Fibroblast of the aortic adventitia (primary cell): ENCODE results near the gene ARRB1. TPM values are rescaled to one million over a fixed set of nuclear protein-coding genes. Genes with fewer than 3 reads are reported as not detected.

Experiments used
- DNase-seq: peaks from one replicate; pipeline ENCODE4 v3.0.0-alpha.2; 2010; ENCODE audit warnings: low read depth
- H3K4me3 ChIP-seq: 2 replicates; pipeline ENCODE4 v1.5.1; 2011; ENCODE audit warnings: low read depth, mild to moderate bottlenecking, control low read depth, low read length, moderate library complexity
- CTCF ChIP-seq: IDR thresholded peaks from 2 replicates; pipeline ENCODE4 v1.5.1; 2011; ENCODE audit warnings: mild to moderate bottlenecking, low read length, control low read depth, inconsistent platforms; ENCODE audit not compliant: insufficient read depth
- total RNA-seq: library from RNA; depleted of rRNA; stranded (reverse); fragments of >200 nt; gene quantifications from 2 replicates; pipeline ENCODE4 v1.2.3, GENCODE V29; 2012; ENCODE audit warnings: low replicate concordance

ARRB1 gene
- total RNA-seq, 1 donor, result 36.3 TPM

- no peak for TF ChIP-seq CTCF
- no peak for DNase-seq
- H3K4me3 ChIP-seq, result peak overlapping the region; percentile 66
These were observed 109.4 kb downstream of the ARRB1 start for GRCh38 chr11:75241906-75242644.

- DNase-seq, result peak; percentile 76
- peak; percentile 63 for TF ChIP-seq CTCF
- peak overlapping the region; percentile 66 for H3K4me3 ChIP-seq
These were observed 110.2 kb downstream of the ARRB1 start for GRCh38 chr11:75241036-75241905.

DNA sequence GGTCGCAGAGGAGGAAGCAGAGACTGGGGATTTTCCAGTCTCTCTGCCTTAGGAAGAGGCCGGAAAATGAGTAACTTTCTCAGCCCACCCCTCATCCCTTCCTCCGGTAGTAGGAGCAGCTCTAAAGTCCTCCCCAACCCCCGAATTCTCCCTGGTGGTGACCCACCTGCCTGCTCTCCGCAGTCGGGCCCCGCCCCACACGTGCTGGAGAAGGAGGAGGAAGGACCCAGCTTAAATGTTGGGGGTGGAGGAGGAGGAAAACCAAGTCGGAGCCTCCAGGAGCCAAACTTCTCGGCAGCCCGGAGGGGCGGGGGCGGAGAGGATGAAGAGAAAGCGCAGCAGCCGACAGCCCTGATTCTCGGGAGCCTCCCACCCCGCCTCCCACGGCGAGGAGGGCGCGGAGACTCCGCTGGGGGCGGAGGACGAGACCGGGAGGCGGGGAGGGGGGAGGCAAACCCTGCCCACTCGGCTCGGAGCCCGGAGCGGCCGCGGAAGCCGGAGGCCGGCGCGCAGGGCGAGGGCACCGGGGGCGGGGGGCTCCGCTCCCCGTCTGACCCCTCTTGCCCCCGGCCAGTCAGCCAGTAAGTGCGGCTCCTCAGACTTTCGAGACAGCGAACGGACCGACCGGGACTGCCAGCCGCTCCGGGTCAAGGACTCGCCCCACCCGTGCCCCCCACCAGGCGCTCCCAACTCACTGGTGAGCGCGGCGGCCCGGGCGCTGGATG lies 111.0 kb downstream of the ARRB1 start, which contains the start of gene TPBGL:
TPBGL (plus strand) TSS at position 464 of the 725 bp plus-strand sequence. CDS start 276 bp downstream, outside the sequence.
- H3K4me3 ChIP-seq, result peak within 1 kb of the TSS; percentile 39
- no peak for TF ChIP-seq CTCF
- no peak for DNase-seq

- no peak overlapping the region for H3K4me3 ChIP-seq
- DNase-seq, result no peak
- TF ChIP-seq CTCF, result no peak
These were observed 111.8 kb downstream of the ARRB1 start for GRCh38 chr11:75239531-75240290.

- no peak for TF ChIP-seq CTCF
- no peak for DNase-seq
- H3K4me3 ChIP-seq, result no peak overlapping the region
These were observed 112.6 kb downstream of the ARRB1 start for GRCh38 chr11:75238595-75239440.
